Measurements from ENCODE around the gene CBL.

The CBL gene

DNA sequence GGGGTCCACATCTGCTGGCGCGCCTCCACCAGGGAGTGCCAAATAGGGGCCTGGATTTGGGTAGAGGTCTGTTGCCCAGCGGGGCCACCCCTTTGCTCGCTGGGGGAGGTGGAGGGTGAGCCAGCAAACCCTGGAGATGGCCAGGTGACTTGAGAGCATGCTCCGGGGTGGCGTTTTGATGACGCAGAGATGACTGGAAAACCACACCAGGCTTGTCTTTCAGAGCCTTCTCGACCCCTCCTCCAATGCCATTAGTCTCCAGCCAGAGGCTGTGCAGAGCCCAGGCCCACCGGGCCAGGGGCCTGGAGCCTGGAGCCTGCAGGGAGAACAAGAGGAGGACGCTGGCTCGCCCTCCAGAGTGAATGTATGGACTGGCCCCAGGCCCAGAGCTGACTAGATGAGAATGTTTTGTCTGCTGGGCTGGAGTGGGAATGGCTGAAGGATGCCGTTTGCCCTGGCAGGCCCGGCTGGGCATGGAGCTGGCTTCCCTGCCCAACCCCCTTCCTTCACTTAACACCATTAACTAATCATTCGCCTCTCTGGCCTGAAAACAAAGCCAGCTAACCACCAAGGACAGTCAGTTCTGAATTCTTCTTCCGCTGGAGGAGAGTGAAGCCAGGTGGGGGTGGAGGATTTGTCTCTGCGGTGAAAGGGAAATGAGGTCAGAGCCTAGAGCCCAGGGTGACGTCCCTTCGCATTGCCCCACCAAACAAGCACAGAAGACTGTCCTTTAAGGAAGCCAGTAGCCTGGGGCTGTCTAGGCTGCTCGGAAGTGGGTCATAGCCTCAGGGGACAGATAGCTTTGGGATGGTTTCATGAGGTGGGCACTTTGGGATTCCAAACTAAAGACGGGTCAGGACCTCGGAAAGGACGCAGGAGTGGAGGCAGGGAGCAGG lies 112.3 kb downstream of the CBL start:
- intact Hi-C loops (cut with DNase I) = loop anchor here (5.0 kb wide), 1 partner anchor 111 kb away; the partner anchor contains the start of gene CBL
- DNase-seq = peak in 9 of 42 donors; percentile 8 to 66 (median 36)

DNA sequence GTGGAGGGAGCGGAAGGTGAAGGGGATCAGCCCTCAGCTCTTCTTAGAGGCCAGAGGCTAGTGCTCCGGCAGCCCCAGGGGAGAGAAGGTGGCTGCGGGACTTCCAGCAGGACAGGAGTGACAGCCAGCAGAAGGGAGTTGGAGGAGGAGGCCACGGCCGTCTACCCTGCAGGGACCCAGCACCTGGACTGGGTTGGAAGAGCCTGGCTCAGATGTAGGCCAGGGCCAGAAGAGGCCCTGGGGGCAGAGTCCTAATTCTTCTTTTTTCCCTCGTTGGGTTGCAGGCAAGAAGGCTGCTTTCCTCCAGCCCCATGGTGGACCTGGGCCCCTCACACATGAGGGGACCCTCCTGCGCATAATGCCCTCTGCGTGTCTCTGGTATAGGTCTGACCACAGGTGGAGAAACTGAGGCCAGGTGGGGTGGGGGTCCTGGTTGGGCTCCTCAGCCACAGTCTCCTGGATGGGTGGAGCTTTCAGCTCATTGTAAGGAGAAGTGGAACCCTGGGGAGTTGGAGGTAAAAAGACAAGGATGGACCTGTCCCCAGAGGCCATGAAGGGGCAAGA lies 113.1 kb downstream of the CBL start:
- intact Hi-C loops (cut with DNase I) = loop anchor here (5.0 kb wide), 1 partner anchor 112 kb away; the partner anchor contains the start of gene CBL
- DNase-seq = peak in 3 of 42 donors; percentile 3 to 16 (median 15)

DNA sequence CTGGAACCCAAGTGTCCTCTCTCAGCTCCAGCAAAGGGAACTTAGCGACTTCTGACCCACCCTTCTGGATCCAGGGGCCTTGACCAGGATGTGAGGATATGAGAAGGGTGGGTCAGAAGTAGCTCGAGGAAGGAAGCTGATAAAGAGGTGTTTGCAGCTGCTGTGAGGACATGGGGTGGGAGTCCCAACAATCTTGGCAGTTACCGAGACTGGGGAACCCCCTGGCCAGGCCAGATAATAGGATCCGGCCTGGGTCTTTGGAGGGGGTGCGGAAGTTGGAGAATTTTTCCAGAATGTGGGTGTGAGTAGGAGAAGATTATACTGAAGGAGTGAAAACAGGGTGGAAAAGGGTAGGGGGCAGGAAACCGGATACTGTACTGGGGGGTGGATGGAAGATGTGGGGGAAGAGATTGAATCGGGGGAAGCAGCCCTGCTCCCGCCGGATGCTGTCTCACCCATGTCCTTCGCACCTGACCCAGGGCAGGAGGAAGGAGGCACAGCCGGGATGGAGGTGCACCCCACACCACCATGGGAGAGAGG lies 113.6 kb downstream of the CBL start:
- peak in 3 of 42 donors; percentile 12 to 16 (median 14) for DNase-seq
- intact Hi-C loops (cut with DNase I) = loop anchor here (5.0 kb wide), 1 partner anchor 112 kb away; the partner anchor contains the start of gene CBL

DNA sequence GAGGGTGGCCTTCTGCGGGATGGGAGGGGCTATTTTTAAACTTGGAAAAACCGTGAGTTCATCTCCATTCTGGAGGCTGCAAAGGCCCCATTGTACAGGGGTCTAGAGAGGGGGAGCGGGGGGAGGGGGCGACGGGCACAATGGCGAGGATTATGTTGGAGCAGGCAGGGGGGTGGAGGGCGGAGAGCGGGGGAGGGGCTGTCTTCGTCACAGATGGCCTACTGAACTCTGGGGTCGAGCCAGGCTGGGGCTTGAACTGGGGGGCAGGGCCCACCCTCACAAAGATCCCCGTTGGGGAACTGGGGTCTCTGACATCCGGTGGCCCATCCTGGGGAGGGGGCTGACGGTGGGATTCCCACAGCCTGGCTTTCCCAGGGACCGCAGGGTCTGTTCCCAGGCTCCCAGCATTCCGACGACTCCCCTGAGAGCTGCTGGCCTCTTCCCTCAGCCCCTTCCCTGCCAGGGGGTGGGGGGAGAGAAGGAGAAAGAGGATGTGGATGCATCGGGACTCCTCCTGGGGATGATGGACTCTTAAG lies 114.2 kb downstream of the CBL start:
- intact Hi-C loops (cut with DNase I) = no loop called here
- DNase-seq = peak; percentile 60 to 94 (median 81)

DNA sequence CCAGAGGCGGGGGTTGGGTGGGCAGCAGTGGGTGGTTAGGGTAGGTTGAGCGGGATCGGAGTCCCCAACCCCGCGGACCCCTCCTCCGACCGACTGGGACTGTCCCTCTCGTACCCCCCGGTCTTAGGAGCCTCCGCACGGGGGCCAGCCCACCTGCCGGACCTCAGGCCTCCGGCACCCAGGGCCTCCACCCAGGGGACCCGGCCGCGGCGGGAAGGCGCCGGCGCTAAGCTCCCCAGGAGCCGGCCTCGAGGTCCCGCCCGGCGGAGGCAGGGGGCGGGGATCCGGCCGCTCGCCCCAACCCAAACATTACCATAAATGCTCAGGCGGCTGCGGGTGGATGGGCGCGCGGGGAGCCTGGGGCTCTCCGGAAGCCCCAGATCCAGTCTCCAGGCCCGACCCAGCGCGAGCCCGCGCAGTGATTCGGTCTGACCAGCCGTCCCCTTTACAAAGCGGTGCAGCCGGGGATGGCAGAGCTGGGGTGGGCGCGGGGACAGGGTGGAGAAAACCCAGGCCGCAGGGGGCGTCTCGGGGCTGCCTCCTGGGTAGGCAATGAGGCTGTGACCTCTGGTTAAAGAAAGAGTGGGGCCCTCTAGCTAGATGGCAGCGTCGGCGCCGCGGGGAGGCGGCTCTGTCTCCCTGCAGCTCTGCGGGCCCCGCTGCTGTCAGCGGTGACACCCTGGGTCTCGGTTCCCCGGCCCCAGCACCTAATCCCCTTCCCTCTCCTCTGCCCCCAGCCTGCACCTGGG lies 114.8 kb downstream of the CBL start:
- DNase-seq = peak in 40 of 42 donors; percentile 32 to 79 (median 61)
- intact Hi-C loops (cut with DNase I) = no loop called here

DNA sequence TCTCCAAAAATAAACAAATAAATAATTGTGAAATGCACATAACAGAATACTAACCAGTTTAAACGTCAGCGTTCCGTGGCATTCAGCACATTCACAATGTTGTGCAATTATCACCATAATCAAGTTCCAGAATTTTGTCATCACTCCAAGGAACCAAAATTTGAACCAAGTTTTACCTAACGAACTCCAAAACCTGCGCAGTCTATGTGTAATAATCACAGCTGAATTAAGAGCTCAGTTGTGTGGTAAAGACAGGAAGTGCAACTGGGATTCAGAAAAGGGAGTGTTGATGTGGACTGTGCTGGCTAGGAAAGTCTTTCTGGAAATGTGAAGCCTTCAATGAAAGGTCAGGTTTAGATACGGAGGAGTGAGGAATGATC lies 116.2 kb downstream of the CBL start:
- DNase-seq = peak in 1 of 42 donors; percentile 0
- intact Hi-C loops (cut with DNase I) = no loop called here

DNA sequence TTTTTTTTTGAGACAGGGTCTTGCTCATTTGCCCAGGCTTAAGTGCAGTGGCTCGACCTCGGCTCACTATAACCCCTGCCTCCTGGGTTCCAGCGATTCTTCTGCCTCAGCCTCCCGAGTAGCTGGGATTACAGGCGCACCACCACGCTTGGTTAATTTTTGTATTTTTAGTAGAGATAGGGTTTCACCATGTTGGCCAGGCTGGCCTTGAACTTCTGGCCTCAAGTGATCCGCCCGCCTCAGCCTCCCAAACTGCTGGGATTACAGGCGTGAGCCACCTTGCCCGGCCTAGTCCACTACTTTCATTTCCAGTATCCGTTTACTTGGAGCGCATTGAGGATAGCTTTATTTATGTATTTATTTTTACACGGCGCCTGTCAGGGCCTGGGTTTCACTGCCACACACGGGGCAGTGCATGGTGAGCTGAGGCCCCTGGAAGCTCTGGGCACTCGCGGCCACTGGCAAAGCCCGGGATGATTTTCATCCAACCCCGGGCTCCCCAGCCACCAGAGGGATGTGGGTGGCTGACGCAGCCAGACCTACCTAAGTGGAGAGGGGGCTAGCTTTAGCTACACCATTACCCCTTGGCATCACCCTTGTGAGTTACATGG lies 116.9 kb downstream of the CBL start:
- peak in 5 of 42 donors; percentile 0 to 10 (median 9) for DNase-seq

DNA sequence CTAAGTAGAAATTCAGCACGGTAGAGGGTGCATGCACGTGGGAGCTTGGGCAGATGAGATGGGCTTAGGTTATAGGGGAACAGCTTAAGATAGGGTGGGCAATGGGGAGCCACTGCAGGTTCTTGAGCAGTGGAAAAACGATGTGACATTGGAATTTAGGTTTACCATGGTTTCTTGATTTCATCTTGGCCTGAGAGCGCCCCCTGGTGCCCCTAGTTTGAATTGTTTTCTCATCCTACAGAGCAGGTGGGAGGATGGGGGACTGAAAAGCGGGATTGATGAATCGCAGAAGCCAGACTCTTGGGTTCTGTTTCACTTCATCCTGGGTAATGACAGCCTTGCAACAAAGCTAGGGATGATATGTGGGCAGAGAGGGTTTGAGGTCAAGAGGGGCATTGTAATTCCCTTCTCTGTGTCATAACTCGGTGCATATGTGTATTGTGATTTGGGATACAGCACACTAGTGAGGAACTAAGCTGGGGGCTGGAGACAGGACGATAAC lies 117.4 kb downstream of the CBL start:
- intact Hi-C loops (cut with DNase I) = no loop called here
- DNase-seq = peak; percentile 47 to 95 (median 86)

More for the DNA sequence above, 116.9 kb downstream of the CBL start:
- intact Hi-C loops (cut with DNase I) = no loop called here

DNA sequence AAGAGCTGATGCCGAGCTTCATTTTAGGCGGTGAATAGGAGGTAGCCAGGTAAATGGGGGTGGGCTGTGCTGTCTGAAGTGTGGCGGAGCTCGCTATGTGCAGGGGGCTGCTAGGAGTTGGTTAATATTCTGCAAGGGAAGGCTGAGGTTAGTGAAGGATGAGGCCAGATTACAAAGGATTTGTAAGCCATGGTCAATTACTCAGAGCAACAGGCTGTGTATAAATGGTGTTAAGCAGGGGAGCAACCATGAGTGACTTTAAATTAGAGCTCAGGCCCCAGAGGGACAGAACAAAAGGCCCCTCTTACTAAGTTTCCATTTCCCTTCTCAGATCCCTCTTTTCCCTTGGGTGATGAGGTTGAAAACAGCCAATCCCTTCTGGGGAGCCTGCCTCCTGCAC lies 118.0 kb downstream of the CBL start:
- intact Hi-C loops (cut with DNase I) = no loop called here
- peak in 1 of 42 donors; percentile 8 for DNase-seq

DNA sequence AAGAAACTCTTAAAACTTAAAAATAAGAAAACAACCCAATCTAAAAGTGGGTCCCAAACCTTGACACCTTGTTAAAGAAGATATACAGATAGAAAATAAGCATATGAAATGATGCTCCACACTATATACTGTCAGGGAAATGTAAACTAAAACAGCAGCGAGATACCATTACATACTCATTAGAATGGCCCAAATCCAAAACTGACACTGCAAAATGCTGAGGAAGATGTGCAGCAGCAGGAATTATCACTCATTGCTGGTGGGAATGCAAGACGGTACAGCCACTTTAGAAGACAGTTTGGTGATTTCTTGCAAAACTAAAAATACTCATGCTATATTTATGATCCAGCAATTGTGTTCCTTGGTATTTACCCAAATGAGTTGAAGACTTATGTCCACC lies 123.2 kb downstream of the CBL start:
- DNase-seq = no peak
- intact Hi-C loops (cut with DNase I) = no loop called here

DNA sequence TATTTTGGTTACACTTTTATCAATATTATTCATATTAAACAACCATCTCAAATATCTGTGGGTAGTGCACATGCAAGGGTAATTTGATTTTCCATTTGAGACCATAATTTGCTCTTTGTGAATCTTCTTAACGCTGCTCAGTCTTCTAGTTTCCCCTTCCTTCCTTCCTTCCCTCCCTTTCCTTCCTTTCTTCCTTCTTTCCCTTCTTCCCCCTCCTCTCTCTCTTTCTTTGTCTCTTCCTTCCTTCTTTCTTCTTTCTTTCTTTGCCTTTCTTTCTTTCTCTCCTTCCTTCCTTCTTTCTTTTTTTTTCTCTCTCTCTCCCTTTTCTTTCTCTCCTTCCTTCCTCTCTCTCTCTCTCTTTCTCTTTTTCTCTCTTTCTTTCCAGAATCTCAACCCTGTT lies 124.1 kb downstream of the CBL start:
- no peak for DNase-seq
- intact Hi-C loops (cut with DNase I) = no loop called here

DNA sequence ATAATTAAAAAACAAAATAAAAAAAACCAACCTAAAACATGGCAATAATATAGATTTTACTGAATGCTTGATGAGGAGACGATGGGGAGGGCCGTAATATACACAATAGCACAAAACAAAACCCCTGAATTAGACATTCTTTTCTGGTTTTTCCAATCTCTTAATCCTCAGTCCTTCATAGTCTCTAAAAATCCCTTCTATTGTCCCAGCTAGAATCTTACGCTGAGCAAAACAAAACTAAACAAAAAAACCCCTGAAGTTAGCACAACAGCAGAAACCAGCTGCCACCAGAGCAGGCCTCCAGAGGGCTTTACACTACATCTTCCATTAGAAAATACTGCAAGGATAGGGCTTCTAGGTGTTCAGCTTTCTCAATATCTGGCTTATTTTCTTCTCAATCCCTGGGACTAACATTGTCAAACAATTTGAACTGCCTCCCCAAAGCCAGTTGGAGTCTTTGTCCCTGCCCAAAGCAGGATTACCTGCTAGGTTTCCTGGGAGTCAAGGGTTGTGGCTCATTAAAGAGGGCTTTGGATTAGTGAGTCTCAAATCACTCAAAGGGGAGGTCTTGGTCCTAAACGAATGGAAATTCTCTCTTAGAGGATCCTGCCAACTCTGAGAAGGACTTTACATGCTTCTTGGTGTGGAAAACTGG lies 126.1 kb downstream of the CBL start:
- intact Hi-C loops (cut with DNase I) = no loop called here
- DNase-seq = no peak

DNA sequence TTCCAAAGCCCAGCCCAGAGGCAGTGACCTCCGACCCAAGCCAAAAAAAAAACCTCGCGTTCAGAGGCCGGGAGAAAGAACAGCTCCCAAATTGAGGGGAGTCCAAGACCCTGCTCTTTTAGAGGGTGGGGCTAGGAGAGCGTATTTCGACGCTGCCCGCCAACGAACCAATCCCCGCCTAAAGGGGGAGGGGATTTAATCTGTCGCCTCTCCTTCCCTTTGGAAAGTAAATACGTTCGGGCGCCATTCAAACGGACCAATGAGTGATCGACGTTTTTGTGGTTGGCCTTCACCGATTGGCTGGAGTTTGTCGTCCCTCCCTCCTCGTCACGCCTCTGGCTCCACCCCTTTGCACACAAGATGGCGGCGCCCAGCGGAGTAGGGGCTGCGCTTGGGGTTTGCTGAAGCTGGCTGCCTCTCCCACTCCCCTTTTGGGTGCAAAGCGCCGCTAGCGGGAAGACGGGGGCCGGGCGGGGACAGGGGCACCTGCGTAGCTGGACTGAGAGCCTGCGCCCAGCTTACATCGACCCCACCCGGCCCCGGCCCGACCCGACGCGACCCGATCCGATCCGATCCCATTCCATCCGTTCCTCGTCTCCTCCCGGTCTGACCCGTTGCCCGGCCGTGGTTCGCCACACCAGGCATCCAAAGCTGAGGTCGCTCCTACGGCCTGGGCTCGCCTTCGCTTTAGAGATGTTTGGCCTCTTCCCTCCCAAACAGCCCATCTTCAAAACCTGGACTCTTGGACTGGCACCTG lies 128.2 kb downstream of the CBL start, which contains the start of gene RNF26:
TSS of gene RNF26 (plus strand) at position 354 of the 757 bp plus-strand sequence. CDS start 596 bp downstream, outside the sequence.
- intact Hi-C loops (cut with DNase I) = no loop called here

DNA sequence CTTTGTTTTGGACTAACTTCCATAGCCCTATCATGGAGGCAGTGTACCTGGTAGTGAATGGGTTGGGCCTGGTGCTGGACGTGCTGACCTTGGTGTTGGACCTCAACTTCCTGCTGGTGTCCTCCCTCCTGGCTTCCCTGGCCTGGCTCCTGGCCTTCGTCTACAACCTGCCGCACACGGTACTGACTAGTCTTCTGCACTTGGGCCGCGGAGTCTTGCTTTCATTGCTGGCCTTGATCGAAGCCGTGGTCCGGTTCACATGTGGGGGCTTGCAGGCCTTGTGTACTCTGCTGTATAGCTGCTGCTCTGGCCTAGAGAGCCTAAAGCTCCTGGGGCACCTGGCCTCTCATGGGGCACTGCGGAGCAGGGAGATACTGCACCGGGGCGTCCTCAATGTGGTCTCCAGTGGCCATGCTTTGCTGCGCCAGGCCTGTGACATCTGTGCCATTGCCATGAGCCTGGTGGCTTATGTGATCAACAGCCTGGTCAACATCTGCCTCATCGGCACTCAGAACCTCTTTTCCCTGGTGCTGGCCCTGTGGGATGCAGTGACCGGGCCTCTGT lies 129.0 kb downstream of the CBL start:
- no peak for DNase-seq
- intact Hi-C loops (cut with DNase I) = loop anchor here (5.0 kb wide), 1 partner anchor 37 kb away; no protein-coding TSS in a partner anchor

More for the DNA sequence above, 128.2 kb downstream of the CBL start, which contains the start of gene RNF26:
- peak; percentile 92 to 99 (median 98) for DNase-seq

DNA sequence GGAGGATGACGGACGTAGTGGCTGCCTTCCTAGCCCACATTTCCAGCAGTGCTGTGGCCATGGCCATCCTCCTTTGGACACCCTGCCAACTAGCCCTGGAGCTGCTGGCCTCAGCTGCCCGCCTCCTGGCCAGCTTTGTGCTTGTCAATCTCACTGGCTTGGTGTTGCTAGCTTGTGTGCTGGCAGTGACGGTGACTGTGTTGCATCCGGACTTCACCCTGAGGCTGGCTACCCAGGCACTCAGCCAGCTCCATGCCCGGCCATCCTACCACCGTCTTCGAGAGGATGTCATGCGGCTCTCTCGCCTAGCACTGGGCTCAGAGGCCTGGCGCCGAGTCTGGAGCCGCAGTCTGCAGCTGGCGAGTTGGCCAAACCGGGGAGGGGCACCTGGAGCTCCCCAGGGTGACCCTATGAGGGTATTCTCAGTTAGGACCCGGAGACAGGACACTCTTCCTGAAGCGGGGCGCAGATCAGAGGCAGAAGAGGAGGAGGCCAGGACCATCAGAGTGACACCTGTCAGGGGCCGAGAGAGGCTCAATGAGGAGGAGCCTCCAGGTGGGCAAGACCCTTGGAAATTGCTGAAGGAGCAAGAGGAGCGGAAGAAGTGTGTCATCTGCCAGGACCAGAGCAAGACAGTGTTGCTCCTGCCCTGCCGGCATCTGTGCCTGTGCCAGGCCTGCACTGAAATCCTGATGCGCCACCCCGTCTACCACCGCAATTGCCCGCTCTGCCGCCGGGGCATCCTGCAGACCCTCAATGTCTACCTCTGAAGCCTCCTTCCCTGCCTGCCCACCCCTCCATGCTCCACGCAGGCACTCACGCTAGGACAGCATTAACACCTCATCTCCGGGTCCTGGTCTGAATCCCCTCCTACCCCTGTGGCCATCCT lies 129.8 kb downstream of the CBL start:
- DNase-seq = peak in 10 of 42 donors; percentile 26 to 65 (median 49)
- intact Hi-C loops (cut with DNase I) = loop anchor here (5.0 kb wide), 1 partner anchor 36 kb away; no protein-coding TSS in a partner anchor
